Measurements from ENCODE around the gene SELPLG.

- TF ChIP-seq CTCF (IDR thresholded peaks at IDR 0.05) (no peak), POLR2A (IDR thresholded peaks at IDR 0.05) (no peak)
Measured at GRCh38 chr12:108605690-108606406, 27.8 kb downstream of the SELPLG start.
